ENCODE data around the gene PIGO. TPM values are rescaled to one million over a fixed set of nuclear protein-coding genes. Genes with fewer than 3 reads are reported as not detected.

PIGO gene
- total RNA-seq: 10 to 100 TPM; 22.8 to 28.6 TPM

DNA sequence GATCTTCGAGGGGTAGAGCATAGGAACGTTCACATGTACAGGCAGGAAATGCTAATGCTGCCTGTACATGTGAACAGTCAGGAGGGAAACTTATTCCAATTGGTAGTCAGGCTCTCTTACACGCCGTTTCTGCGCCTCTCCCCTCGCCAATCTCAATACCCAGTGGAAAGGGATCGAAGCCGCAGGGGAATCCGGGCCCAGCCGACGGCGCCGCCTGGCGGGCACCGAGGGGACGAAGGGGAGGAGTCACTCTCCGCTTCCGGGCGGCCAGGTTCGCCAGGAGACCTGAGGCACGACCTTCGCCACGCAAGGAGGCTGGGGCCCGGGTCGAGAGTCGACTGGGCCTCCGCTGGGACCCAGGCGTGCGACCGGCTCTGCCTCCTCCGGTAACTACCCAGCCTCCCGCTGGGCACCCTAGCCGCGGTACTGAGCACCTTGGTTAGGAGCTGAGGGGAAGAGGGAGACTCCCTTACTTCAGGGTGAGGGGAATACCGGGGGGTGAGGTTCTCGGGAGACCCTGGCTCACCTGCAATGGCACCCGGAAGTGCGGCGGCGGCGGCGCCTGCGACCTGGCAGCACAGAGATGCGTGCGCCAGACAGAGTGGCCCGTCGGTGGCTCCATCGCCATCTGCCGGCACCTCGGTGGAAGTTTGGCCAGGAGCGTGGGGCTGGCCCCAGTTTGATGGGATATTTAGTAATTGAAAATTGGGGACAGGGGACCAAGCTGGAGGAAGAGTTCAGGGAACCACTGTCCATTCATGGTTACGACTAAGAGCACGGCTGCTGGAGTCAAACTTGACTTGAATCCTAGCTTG is at the start of gene PIGO:
TSS of gene PIGO (minus strand) at position 557 of the 815 bp plus-strand sequence. CDS start 1,026 bp downstream, outside the sequence.
- peaks cover 37% of the 10 kb centered on the region for H3K36me3 Mint-ChIP-seq (ENCODE audit: low read depth)
- no peaks in the 10 kb centered on the region for H3K27me3 Mint-ChIP-seq
- peak within 1 kb of the TSS; percentile 82 for H3K4me3 Mint-ChIP-seq
- POLR2A ChIA-PET: interaction anchor here (0.7 to 10.0 kb wide), 12 partner anchors 8 to 197 kb away, joined by 3 to 132 read pairs (median 4); partner anchors contain the start of genes ATOSB, FANCG, UNC13B and VCP
- peak within 1 kb of the TSS; percentile 86 for H3K27ac Mint-ChIP-seq
- peaks cover 44% of the 10 kb centered on the region for H3K4me1 Mint-ChIP-seq
- H3K9me3 Mint-ChIP-seq: no peaks in the 10 kb centered on the region
- CTCF ChIA-PET: interaction anchor here (0.7 to 5.1 kb wide), 24 partner anchors 9 to 660 kb away, joined by 3 to 43 read pairs (median 4); partner anchors contain the start of genes ATOSB, CREB3, DNAJB5 and FANCG
- DNase-seq: peak; percentile 89

GRCh38 chr9:35142037-35142436 is 45.6 kb upstream of the PIGO start:
- Mint-ChIP-seq H3K4me1 (no peaks in the 10 kb centered on the region), H3K36me3 (ENCODE audit: low read depth) (no peaks in the 10 kb centered on the region), H3K4me3 (no peak overlapping the region), H3K27ac (no peak overlapping the region), H3K9me3 (peaks cover 24% of the 10 kb centered on the region), H3K27me3 (no peaks in the 10 kb centered on the region)
- ChIA-PET CTCF (no interaction called here), POLR2A (no interaction called here)
- no peak for DNase-seq

GRCh38 chr9:35140093-35140492 is 43.7 kb upstream of the PIGO start:
- H3K4me3 Mint-ChIP-seq: no peak overlapping the region
- no peaks in the 10 kb centered on the region for H3K36me3 Mint-ChIP-seq (ENCODE audit: low read depth)
- no peak overlapping the region for H3K27ac Mint-ChIP-seq
- peaks cover 26% of the 10 kb centered on the region for H3K9me3 Mint-ChIP-seq
- no peaks in the 10 kb centered on the region for H3K4me1 Mint-ChIP-seq
- DNase-seq: no peak
- no peaks in the 10 kb centered on the region for H3K27me3 Mint-ChIP-seq
- CTCF ChIA-PET: no interaction called here
- POLR2A ChIA-PET: no interaction called here

DNA sequence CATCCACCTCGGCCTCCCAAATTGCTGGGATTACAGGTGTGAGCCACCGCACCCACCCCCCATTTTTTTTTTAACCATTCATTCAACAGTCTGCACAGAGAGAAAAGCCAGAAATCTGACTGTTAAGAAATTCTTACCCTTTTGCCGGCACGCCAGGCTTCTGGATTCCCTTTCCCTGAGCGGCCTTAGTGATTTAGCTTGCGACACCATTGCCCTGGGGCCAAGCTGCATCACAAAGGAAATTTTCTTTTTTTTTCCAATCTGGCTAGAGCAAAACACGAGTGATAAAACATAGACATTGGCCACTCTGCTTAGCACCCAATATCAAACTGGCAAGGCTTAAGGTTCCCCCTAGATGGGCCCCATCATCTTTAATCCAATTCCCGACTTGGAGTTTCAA is 40.5 kb upstream of the PIGO start:
- ChIA-PET CTCF (no interaction called here), POLR2A (no interaction called here)
- Mint-ChIP-seq H3K4me3 (no peak overlapping the region), H3K9me3 (peaks cover 21% of the 10 kb centered on the region), H3K27me3 (no peaks in the 10 kb centered on the region), H3K4me1 (no peaks in the 10 kb centered on the region), H3K27ac (no peak overlapping the region), H3K36me3 (ENCODE audit: low read depth) (no peaks in the 10 kb centered on the region)
- DNase-seq: no peak

GRCh38 chr9:35135988-35136387 is 39.6 kb upstream of the PIGO start:
- Mint-ChIP-seq H3K4me1 (no peaks in the 10 kb centered on the region), H3K9me3 (peaks cover 18% of the 10 kb centered on the region), H3K27me3 (no peaks in the 10 kb centered on the region), H3K36me3 (ENCODE audit: low read depth) (no peaks in the 10 kb centered on the region), H3K4me3 (no peak overlapping the region), H3K27ac (no peak overlapping the region)
- ChIA-PET POLR2A (no interaction called here), CTCF (no interaction called here)
- DNase-seq: no peak

DNA sequence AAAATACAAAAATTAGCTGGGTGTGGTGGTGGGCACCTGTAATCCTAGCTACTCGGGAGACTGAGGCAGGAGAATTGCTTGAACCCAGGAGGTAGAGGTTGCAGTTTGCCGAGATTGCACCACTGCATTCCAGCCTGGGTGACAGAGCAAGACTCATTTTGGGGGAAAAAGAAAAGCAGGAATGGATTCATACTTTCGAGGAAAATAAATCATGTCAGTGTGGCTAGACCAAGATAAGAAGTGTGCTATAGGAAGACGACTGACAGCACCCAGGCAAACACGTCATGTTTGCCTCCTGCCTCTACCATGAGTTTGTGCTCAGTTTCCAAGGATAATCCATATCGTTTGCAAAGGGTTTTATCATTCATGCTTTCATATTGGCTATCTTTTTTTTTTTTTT is 38.5 kb upstream of the PIGO start:
- POLR2A ChIA-PET: no interaction called here
- no peak overlapping the region for H3K27ac Mint-ChIP-seq
- no peak overlapping the region for H3K4me3 Mint-ChIP-seq
- CTCF ChIA-PET: no interaction called here
- H3K4me1 Mint-ChIP-seq: no peaks in the 10 kb centered on the region
- no peaks in the 10 kb centered on the region for H3K36me3 Mint-ChIP-seq (ENCODE audit: low read depth)
- no peaks in the 10 kb centered on the region for H3K27me3 Mint-ChIP-seq
- peaks cover 13% of the 10 kb centered on the region for H3K9me3 Mint-ChIP-seq
- no peak for DNase-seq

GRCh38 chr9:35116898-35117551 is 20.6 kb upstream of the PIGO start:
- ChIA-PET CTCF (interaction anchor here (0.7 to 5.1 kb wide), 17 partner anchors 10 to 547 kb away, joined by 3 to 69 read pairs (median 4); partner anchors contain the start of genes STOML2 and VCP), POLR2A (interaction anchor here (3.9 to 4.7 kb wide), 2 partner anchors 21 to 38 kb away, joined by 38 to 39 read pairs; partner anchors contain the start of genes FANCG and PIGO)
- DNase-seq: peak; percentile 89
- peaks cover 38% of the 10 kb centered on the region for H3K4me1 Mint-ChIP-seq
- H3K27ac Mint-ChIP-seq: peak overlapping the region; percentile 92
- no peaks in the 10 kb centered on the region for H3K9me3 Mint-ChIP-seq
- H3K4me3 Mint-ChIP-seq: peak overlapping the region; percentile 98
- peaks cover 6% of the 10 kb centered on the region for H3K36me3 Mint-ChIP-seq (ENCODE audit: low read depth)
- no peaks in the 10 kb centered on the region for H3K27me3 Mint-ChIP-seq

- Mint-ChIP-seq H3K36me3 (ENCODE audit: low read depth) (peaks cover 6% of the 10 kb centered on the region), H3K4me1 (peaks cover 44% of the 10 kb centered on the region), H3K4me3 (peak overlapping the region; percentile 98), H3K27ac (peak overlapping the region; percentile 92), H3K27me3 (no peaks in the 10 kb centered on the region), H3K9me3 (no peaks in the 10 kb centered on the region)
- DNase-seq: no peak
- CTCF ChIA-PET: interaction anchor here (0.7 to 5.1 kb wide), 16 partner anchors 13 to 548 kb away, joined by 3 to 69 read pairs (median 4); partner anchors contain the start of genes STOML2 and VCP
- POLR2A ChIA-PET: interaction anchor here (3.3 to 4.7 kb wide), 3 partner anchors 13 to 38 kb away, joined by 38 to 50 read pairs (median 39); partner anchors contain the start of genes FANCG, PIGO and STOML2
Measured at GRCh38 chr9:35116539-35116897, 20.1 kb upstream of the PIGO start.

DNA sequence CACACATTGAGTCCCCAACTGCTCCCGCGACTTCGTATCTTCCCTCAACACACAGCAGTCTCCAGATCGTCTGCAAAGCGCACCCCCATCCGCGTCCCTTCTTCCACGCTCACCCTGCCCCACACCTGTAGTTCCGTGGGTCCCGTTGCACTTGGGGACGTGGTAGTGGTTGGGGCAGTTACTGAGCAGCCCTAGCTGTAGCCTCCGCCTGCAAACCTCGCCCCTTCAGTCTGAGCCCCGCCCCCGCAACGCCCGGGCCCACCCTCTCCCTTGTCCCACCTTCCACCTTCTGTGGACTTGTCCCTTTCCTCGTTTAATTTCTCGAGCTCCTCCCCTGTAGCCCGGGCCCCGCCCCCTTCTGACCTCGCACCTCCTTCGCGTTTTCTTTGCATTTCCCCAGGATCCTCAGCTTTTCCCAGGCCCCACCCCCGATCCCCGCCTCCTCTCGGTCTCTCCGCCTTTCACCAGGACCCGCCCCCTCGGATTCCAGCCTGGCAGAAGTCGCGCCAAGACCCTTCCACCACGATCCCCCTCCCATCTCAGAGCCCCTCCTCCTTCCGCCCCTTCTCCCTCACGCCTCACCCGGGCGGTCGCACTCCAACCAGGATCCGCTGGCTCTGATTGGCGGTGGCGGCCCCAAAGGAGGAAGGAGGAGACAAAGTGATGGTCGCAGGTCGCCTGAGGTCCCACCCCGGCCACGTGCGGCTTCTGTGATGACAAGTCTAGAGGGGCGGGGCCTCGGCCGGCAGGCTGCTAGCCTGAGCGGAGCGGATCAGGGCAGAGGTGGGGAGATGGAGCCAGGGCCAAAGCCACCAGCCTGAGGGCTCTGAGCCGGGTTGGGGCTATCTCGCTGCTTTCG is 19.5 kb upstream of the PIGO start, which contains the start of gene ATOSB:
TSS of gene ATOSB (minus strand) at position 183 of the 859 bp plus-strand sequence. CDS start 7,588 bp downstream, outside the sequence.
- Mint-ChIP-seq H3K27ac (peak within 1 kb of the TSS; percentile 92), H3K9me3 (no peaks in the 10 kb centered on the region), H3K36me3 (ENCODE audit: low read depth) (peaks cover 6% of the 10 kb centered on the region), H3K4me1 (peaks cover 46% of the 10 kb centered on the region), H3K27me3 (no peaks in the 10 kb centered on the region), H3K4me3 (peak within 1 kb of the TSS; percentile 98)
- DNase-seq: peak; percentile 96
- POLR2A ChIA-PET: interaction anchor here (0.9 to 4.7 kb wide), 9 partner anchors 13 to 216 kb away, joined by 3 to 50 read pairs (median 6); partner anchors contain the start of genes DNAJB5, FANCG, PIGO and STOML2
- CTCF ChIA-PET: interaction anchor here (0.8 to 5.1 kb wide), 14 partner anchors 12 to 488 kb away, joined by 3 to 69 read pairs (median 5); partner anchors contain the start of genes FANCG, PIGO, STOML2 and VCP

GRCh38 chr9:35114840-35115628 is 18.6 kb upstream of the PIGO start:
- Mint-ChIP-seq H3K4me1 (peaks cover 55% of the 10 kb centered on the region), H3K36me3 (ENCODE audit: low read depth) (peaks cover 6% of the 10 kb centered on the region), H3K9me3 (no peaks in the 10 kb centered on the region), H3K27me3 (no peaks in the 10 kb centered on the region), H3K27ac (peak overlapping the region; percentile 92), H3K4me3 (peak overlapping the region; percentile 98)
- DNase-seq: peak; percentile 63
- ChIA-PET CTCF (interaction anchor here (0.8 to 5.1 kb wide), 16 partner anchors 11 to 489 kb away, joined by 3 to 69 read pairs (median 5); partner anchors contain the start of genes FANCG, PIGO, STOML2 and VCP), POLR2A (interaction anchor here (0.9 to 4.7 kb wide), 14 partner anchors 9 to 697 kb away, joined by 3 to 50 read pairs (median 6); partner anchors contain the start of genes CCDC107, DNAJB5, FANCG and PIGO)

- peak overlapping the region; percentile 92 for H3K27ac Mint-ChIP-seq
- CTCF ChIA-PET: interaction anchor here (0.8 to 5.1 kb wide), 13 partner anchors 11 to 615 kb away, joined by 3 to 69 read pairs (median 5); partner anchors contain the start of genes FANCG, PIGO, STOML2 and VCP
- H3K36me3 Mint-ChIP-seq (ENCODE audit: low read depth): peaks cover 6% of the 10 kb centered on the region
- H3K27me3 Mint-ChIP-seq: no peaks in the 10 kb centered on the region
- H3K9me3 Mint-ChIP-seq: no peaks in the 10 kb centered on the region
- peak; percentile 87 for DNase-seq
- H3K4me3 Mint-ChIP-seq: peak overlapping the region; percentile 98
- peaks cover 61% of the 10 kb centered on the region for H3K4me1 Mint-ChIP-seq
- POLR2A ChIA-PET: interaction anchor here (1.1 to 4.7 kb wide), 15 partner anchors 8 to 698 kb away, joined by 3 to 50 read pairs (median 6); partner anchors contain the start of genes CCDC107, DNAJB5, FANCG and PIGO
Measured at GRCh38 chr9:35114113-35114839, 17.9 kb upstream of the PIGO start.
